ENCODE measurements around the gene CFAP43. TPM values are rescaled to one million over a fixed set of nuclear protein-coding genes. Genes with fewer than 3 reads are reported as not detected.
"Not testable (repeated sequence)": the region's sequence is repeated elsewhere in the genome, so short reads cannot be mapped to it uniquely, and the experiment has no call there.

The CFAP43 gene
- total and polyA plus RNA-seq, 7 donors: 0.22 to 0.83 (median 0.55) TPM; not detected in 1

GRCh38 chr10:104243512-104243911 is 11.3 kb upstream of the CFAP43 start:
- no peaks in the 10 kb centered on the region for H3K27me3 ChIP-seq
- H3K4me3 ChIP-seq: no peak overlapping the region
- no peaks in the 10 kb centered on the region for H3K4me1 ChIP-seq
- H3K9me3 ChIP-seq: no peaks in the 10 kb centered on the region
- WGBS, 2 donors: 74 to 80% methylated on average over 5 of the region's 5 CpGs
- DNase-seq: no peak
- no peaks in the 10 kb centered on the region for H3K36me3 ChIP-seq
- intact Hi-C loops (cut with DNase I): no loop called here
- TF ChIP-seq CTCF (IDR thresholded peaks at IDR 0.05) (no peak), EP300 (IDR thresholded peaks at IDR 0.05) (no peak), POLR2A (IDR thresholded peaks at IDR 0.05) (no peak), POLR2AphosphoS5 (IDR thresholded peaks at IDR 0.05) (no peak)
- H3K27ac ChIP-seq: no peak overlapping the region

- H3K4me1 ChIP-seq; H3K27me3 ChIP-seq; DNase-seq; H3K36me3 ChIP-seq; H3K27ac ChIP-seq; H3K4me3 ChIP-seq; H3K9me3 ChIP-seq; intact Hi-C loops (cut with DNase I): not testable (repeated sequence)
- WGBS, 2 donors: 78 to 87% methylated on average over 3 of the region's 3 CpGs
Measured at GRCh38 chr10:104243009-104243408, 10.8 kb upstream of the CFAP43 start.

- Histone ChIP-seq H3K27ac (no peak overlapping the region), H3K36me3 (no peaks in the 10 kb centered on the region), H3K4me3 (no peak overlapping the region), H3K4me1 (no peaks in the 10 kb centered on the region), H3K27me3 (no peaks in the 10 kb centered on the region), H3K9me3 (no peaks in the 10 kb centered on the region)
- TF ChIP-seq POLR2A (IDR thresholded peaks at IDR 0.05) (no peak), EP300 (IDR thresholded peaks at IDR 0.05) (no peak), CTCF (IDR thresholded peaks at IDR 0.05) (no peak), POLR2AphosphoS5 (IDR thresholded peaks at IDR 0.05) (no peak)
- intact Hi-C loops (cut with DNase I): no loop called here
- no peak for DNase-seq
Measured at GRCh38 chr10:104242545-104242944, 10.4 kb upstream of the CFAP43 start.

- Histone ChIP-seq H3K27ac (no peak overlapping the region), H3K36me3 (no peaks in the 10 kb centered on the region), H3K4me1 (no peaks in the 10 kb centered on the region), H3K27me3 (no peaks in the 10 kb centered on the region), H3K9me3 (no peaks in the 10 kb centered on the region), H3K4me3 (no peak overlapping the region)
- no peak for DNase-seq
- intact Hi-C loops (cut with DNase I): no loop called here
- no peak for TF ChIP-seq POLR2A (IDR thresholded peaks at IDR 0.05)
- TF ChIP-seq CTCF (IDR thresholded peaks at IDR 0.05): no peak
- TF ChIP-seq EP300 (IDR thresholded peaks at IDR 0.05): no peak
- TF ChIP-seq POLR2AphosphoS5 (IDR thresholded peaks at IDR 0.05): no peak
- 65 to 78% methylated on average over 2 of the region's 2 CpGs for WGBS, 2 donors
Measured at GRCh38 chr10:104240078-104240477, 7.9 kb upstream of the CFAP43 start.

- no peaks in the 10 kb centered on the region for H3K27me3 ChIP-seq
- peaks cover 0 to 15% (median 6%) of the 10 kb centered on the region in 4 donors for H3K4me1 ChIP-seq
- H3K4me3 ChIP-seq: no peak overlapping the region
- no peaks in the 10 kb centered on the region for H3K9me3 ChIP-seq
- H3K27ac ChIP-seq: no peak overlapping the region
- 83 to 85% methylated on average over 3 of the region's 3 CpGs for WGBS, 2 donors
- H3K36me3 ChIP-seq: no peaks in the 10 kb centered on the region
- intact Hi-C loops (cut with DNase I): loop anchor here (10.0 kb wide), 1 partner anchor 331 kb away; no protein-coding TSS in a partner anchor
- TF ChIP-seq EP300 (IDR thresholded peaks at IDR 0.05) (no peak), CTCF (IDR thresholded peaks at IDR 0.05) (no peak), POLR2A (IDR thresholded peaks at IDR 0.05) (no peak), POLR2AphosphoS5 (IDR thresholded peaks at IDR 0.05) (no peak)
- no peak for DNase-seq
Measured at GRCh38 chr10:104235801-104236200, 3.6 kb upstream of the CFAP43 start.

All from sigmoid colon (tissue), 7 donors.